ENCODE results near the gene APOL2. TPM values are rescaled to one million over a fixed set of nuclear protein-coding genes. Genes with fewer than 3 reads are reported as not detected.

Gene APOL2
- total and polyA plus RNA-seq, 3 donors from 2014 or later: 16.6 to 34.5 (median 19.5) TPM

- H3K27ac ChIP-seq: no peak overlapping the region
- intact Hi-C loops (cut with DNase I; ENCODE audit: low total_unique reads): loop anchor here (10.0 kb wide), 1 partner anchor 86 kb away; no protein-coding TSS in a partner anchor
- H3K4me1 ChIP-seq: peaks cover 22% of the 10 kb centered on the region
- no peak for TF ChIP-seq POLR2A (IDR thresholded peaks at IDR 0.05)
- TF ChIP-seq, protein P1, sequence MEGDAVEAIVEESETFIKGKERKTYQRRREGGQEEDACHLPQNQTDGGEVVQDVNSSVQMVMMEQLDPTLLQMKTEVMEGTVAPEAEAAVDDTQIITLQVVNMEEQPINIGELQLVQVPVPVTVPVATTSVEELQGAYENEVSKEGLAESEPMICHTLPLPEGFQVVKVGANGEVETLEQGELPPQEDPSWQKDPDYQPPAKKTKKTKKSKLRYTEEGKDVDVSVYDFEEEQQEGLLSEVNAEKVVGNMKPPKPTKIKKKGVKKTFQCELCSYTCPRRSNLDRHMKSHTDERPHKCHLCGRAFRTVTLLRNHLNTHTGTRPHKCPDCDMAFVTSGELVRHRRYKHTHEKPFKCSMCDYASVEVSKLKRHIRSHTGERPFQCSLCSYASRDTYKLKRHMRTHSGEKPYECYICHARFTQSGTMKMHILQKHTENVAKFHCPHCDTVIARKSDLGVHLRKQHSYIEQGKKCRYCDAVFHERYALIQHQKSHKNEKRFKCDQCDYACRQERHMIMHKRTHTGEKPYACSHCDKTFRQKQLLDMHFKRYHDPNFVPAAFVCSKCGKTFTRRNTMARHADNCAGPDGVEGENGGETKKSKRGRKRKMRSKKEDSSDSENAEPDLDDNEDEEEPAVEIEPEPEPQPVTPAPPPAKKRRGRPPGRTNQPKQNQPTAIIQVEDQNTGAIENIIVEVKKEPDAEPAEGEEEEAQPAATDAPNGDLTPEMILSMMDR (IDR thresholded peaks at IDR 0.05): no peak
- no peaks in the 10 kb centered on the region for H3K36me3 ChIP-seq (ENCODE audit: low read depth, missing control alignments)
- H3K27me3 ChIP-seq: no peaks in the 10 kb centered on the region
- no peak for DNase-seq
- H3K9me3 ChIP-seq: no peaks in the 10 kb centered on the region
- WGBS, 2 donors: 77% methylated on average over 5 of the region's 5 CpGs; no CpG with 5 or more reads in 1 of the 2 donors
- no peak overlapping the region for H3K4me3 ChIP-seq
Observed at GRCh38 chr22:36199001-36199551, 40.3 kb downstream of the APOL2 start.

- TF ChIP-seq, protein P1 (IDR thresholded peaks at IDR 0.05): no peak
- TF ChIP-seq POLR2A (IDR thresholded peaks at IDR 0.05): no peak
- intact Hi-C loops (cut with DNase I; ENCODE audit: low total_unique reads): loop anchor here (10.0 kb wide), 1 partner anchor 86 kb away; no protein-coding TSS in a partner anchor
Observed at GRCh38 chr22:36198536-36198935, 40.8 kb downstream of the APOL2 start.

GRCh38 chr22:36197514-36198146 lies 41.7 kb downstream of the APOL2 start:
- H3K27ac ChIP-seq: peak overlapping the region; percentile 24 to 56

More at GRCh38 chr22:36198536-36198935, 40.8 kb downstream of the APOL2 start:
- 92 to 93% methylated on average over 3 of the region's 3 CpGs for WGBS, 2 donors
- no peak for DNase-seq
- H3K27me3 ChIP-seq: no peaks in the 10 kb centered on the region
- peaks cover 22% of the 10 kb centered on the region for H3K4me1 ChIP-seq
- no peaks in the 10 kb centered on the region for H3K36me3 ChIP-seq (ENCODE audit: low read depth, missing control alignments)
- no peak overlapping the region for H3K4me3 ChIP-seq
- peak overlapping the region in 1 of 2 donors; percentile 56 for H3K27ac ChIP-seq
- H3K9me3 ChIP-seq: no peaks in the 10 kb centered on the region

DNA sequence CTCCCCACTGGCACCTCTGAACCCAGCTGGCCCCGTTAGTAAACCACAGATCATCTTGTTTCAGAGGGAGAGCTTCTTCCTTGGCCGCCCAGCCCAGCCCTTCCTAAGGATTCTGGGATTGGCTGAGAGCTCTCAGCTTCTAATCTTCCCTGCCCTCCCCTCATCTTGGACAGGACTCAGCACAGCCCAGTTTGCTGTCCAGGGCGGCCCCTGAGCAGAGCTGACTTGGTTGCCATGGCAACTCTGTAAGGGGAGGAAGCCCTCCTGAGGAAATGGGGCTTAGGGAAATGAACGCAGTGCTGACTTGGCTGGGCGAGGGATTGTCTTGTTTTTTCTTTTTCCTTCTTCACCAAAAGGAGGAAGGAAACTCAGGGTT lies 42.3 kb downstream of the APOL2 start:
- peaks cover 20% of the 10 kb centered on the region for H3K4me1 ChIP-seq
- DNase-seq: peak; percentile 70
- H3K9me3 ChIP-seq: no peaks in the 10 kb centered on the region
- no peaks in the 10 kb centered on the region for H3K36me3 ChIP-seq (ENCODE audit: low read depth, missing control alignments)
- no peaks in the 10 kb centered on the region for H3K27me3 ChIP-seq
- intact Hi-C loops (cut with DNase I; ENCODE audit: low total_unique reads): loop anchor here (10.0 kb wide), 1 partner anchor 88 kb away; no protein-coding TSS in a partner anchor
- WGBS, 2 donors: 26 to 32% methylated on average over 4 to 5 of the region's 5 CpGs
- peak overlapping the region; percentile 24 to 56 for H3K27ac ChIP-seq
- TF ChIP-seq, protein P1 (IDR thresholded peaks at IDR 0.05): no peak
- TF ChIP-seq POLR2A (IDR thresholded peaks at IDR 0.05): no peak
- no peak overlapping the region for H3K4me3 ChIP-seq

More at GRCh38 chr22:36197514-36198146, 41.7 kb downstream of the APOL2 start:
- 55 to 69% methylated on average over 8 of the region's 8 CpGs for WGBS, 2 donors
- TF ChIP-seq POLR2A (IDR thresholded peaks at IDR 0.05): no peak
- TF ChIP-seq, protein P1 (IDR thresholded peaks at IDR 0.05): no peak
- peak; percentile 61 for DNase-seq
- Histone ChIP-seq H3K4me1 (peaks cover 22% of the 10 kb centered on the region), H3K9me3 (no peaks in the 10 kb centered on the region), H3K36me3 (ENCODE audit: low read depth, missing control alignments) (no peaks in the 10 kb centered on the region), H3K4me3 (no peak overlapping the region), H3K27me3 (no peaks in the 10 kb centered on the region)
- intact Hi-C loops (cut with DNase I; ENCODE audit: low total_unique reads): loop anchor here (10.0 kb wide), 1 partner anchor 87 kb away; no protein-coding TSS in a partner anchor
